HepG2 (cell line): Measurements from ENCODE around the gene ESPN. TPM values are rescaled to one million over a fixed set of nuclear protein-coding genes. Genes with fewer than 3 reads are reported as not detected.

Source experiments
- GTF3A ChIP-seq: sonication (generic); formaldehyde crosslinking; conservative IDR thresholded peaks from 2 replicates; pipeline ENCODE4 v1.4.0; 2020; ENCODE audit warnings: mild to moderate bottlenecking, missing genetic modification reagents
- IKZF5 ChIP-seq: IDR thresholded peaks from 2 replicates; pipeline ENCODE4 v1.6.1; 2018; ENCODE audit warnings: missing genetic modification reagents, mild to moderate bottlenecking, missing compliant biosample characterization
- ONECUT2 ChIP-seq: sonication (generic); formaldehyde crosslinking; IDR thresholded peaks from 2 replicates; pipeline ENCODE4 v1.4.0; 2020; ENCODE audit warnings: missing genetic modification reagents
- POLR2AphosphoS5 ChIP-seq: IDR thresholded peaks from 2 replicates; pipeline ENCODE4 v1.6.1; 2012; ENCODE audit warnings: low read depth, low read length
- SAFB2 ChIP-seq: sonication (generic); formaldehyde crosslinking; IDR thresholded peaks from 2 replicates; pipeline ENCODE4 v1.5.1; 2020; ENCODE audit warnings: missing genetic modification reagents, low read depth, mild to moderate bottlenecking, borderline replicate concordance
- SNAPC4 ChIP-seq: sonication (generic); formaldehyde crosslinking; IDR thresholded peaks from 2 replicates; pipeline ENCODE4 v1.4.0; 2020; ENCODE audit warnings: mild to moderate bottlenecking, missing genetic modification reagents
- SP4 ChIP-seq: sonication (generic); formaldehyde crosslinking; IDR thresholded peaks from 2 replicates; pipeline ENCODE4 v1.8.1; 2023; ENCODE audit warnings: mild to moderate bottlenecking, missing genetic modification reagents
- TAF1 ChIP-seq: sonication (generic); formaldehyde crosslinking; IDR thresholded peaks from 2 replicates; pipeline ENCODE4 v1.4.0; 2020; ENCODE audit warnings: missing genetic modification reagents
- ZBTB3 ChIP-seq: sonication (generic); formaldehyde crosslinking; IDR thresholded peaks from 2 replicates; pipeline ENCODE4 v1.4.0; 2020; ENCODE audit warnings: low read depth, mild to moderate bottlenecking, moderate library complexity, missing genetic modification reagents, borderline replicate concordance
- ZBTB40 ChIP-seq, 2 experiments: fragments of 450-650 bp in 1 of 2; sonication (generic) in 1 of 2; formaldehyde crosslinking in 1 of 2; IDR thresholded peaks; 2 replicates each; pipeline versions ENCODE4 v1.6.1 to v1.8.0; 2016 to 2022; ENCODE audit warnings: antibody characterized with exemption in 1 of 2, mild to moderate bottlenecking in 1 of 2, missing genetic modification reagents in 1 of 2
- ZNF484 ChIP-seq: sonication (generic); formaldehyde crosslinking; IDR thresholded peaks from 2 replicates; pipeline ENCODE4 v1.5.1; 2020; ENCODE audit warnings: mild to moderate bottlenecking, low read depth, missing genetic modification reagents, borderline replicate concordance
- ZNF501 ChIP-seq: sonication (generic); formaldehyde crosslinking; IDR thresholded peaks from 2 replicates; pipeline ENCODE4 v1.5.1; 2020; ENCODE audit warnings: mild to moderate bottlenecking, moderate library complexity, missing genetic modification reagents
- ZNF577 ChIP-seq: sonication (generic); formaldehyde crosslinking; IDR thresholded peaks from 2 replicates; pipeline ENCODE4 v1.4.0; 2020; ENCODE audit warnings: mild to moderate bottlenecking, low read depth, missing genetic modification reagents, borderline replicate concordance
- ZNF749 ChIP-seq: sonication (generic); formaldehyde crosslinking; IDR thresholded peaks from 2 replicates; pipeline ENCODE4 v1.8.0; 2022; ENCODE audit warnings: mild to moderate bottlenecking, missing genetic modification reagents, moderate library complexity, borderline replicate concordance
- polyA plus RNA-seq, 8 experiments: library from polyadenylated mRNA; depleted of rRNA in 3 of 8; stranded (reverse) in 7 of 8; unstranded in 1 of 8; fragments of >200 nt; fragmentation: Illumina TruSeq in 4 of 8; extraction: Trizol in 4 of 8; gene quantifications; 2 replicates each; pipeline versions ENCODE4 v1.2.1 to v1.2.3, GENCODE V29; 2011 to 2016; ENCODE audit warnings: low read depth in 4 of 8, missing spikeins in 1 of 8, mixed read lengths in 1 of 8; ENCODE audit not compliant: insufficient read depth in 1 of 8
- total RNA-seq, 5 experiments: library from RNA; depleted of rRNA; stranded (reverse); fragments of >200 nt; fragmentation: Illumina TruSeq; extraction: Trizol; gene quantifications; 2 replicates each; pipeline ENCODE4 v1.2.3, GENCODE V29; 2016; ENCODE audit warnings: low read depth in 1 of 5

ESPN gene
- total and polyA plus RNA-seq, 2 of the 13 experiments (the other 11 are each of a cell fraction or from before 2014, with no cell fraction given) = 48.6 to 54.2 TPM

- TF ChIP-seq ZBTB40 (IDR thresholded peaks at IDR 0.05) = no peak
- TF ChIP-seq ZBTB40 (CRISPR knock-in tag; IDR thresholded peaks at IDR 0.05) = no peak
- no peak for TF ChIP-seq IKZF5 (CRISPR knock-in tag)
- peak; percentile 79 for TF ChIP-seq TAF1
- no peak for TF ChIP-seq ZBTB3 (CRISPR knock-in tag)
- TF ChIP-seq ZNF484 (CRISPR knock-in tag) = no peak
- TF ChIP-seq ZNF577 (CRISPR knock-in tag) = no peak
- 0 out of 2 replicates have a peak, but pooled peaks have one; percentile 39 for TF ChIP-seq ZNF749
- TF ChIP-seq SP4 (CRISPR knock-in tag) = no peak
- no peak for TF ChIP-seq ZNF501 (CRISPR knock-in tag)
- no peak for TF ChIP-seq GTF3A (CRISPR knock-in tag)
- TF ChIP-seq POLR2AphosphoS5 = peak; percentile 9; the same call in 1 of the 2 replicates
- no peak for TF ChIP-seq SNAPC4 (CRISPR knock-in tag)
- no peak for TF ChIP-seq SAFB2 (CRISPR knock-in tag)
- TF ChIP-seq ONECUT2 (CRISPR knock-in tag) = no peak
These were observed 31.7 kb upstream of the ESPN start (continued) for GRCh38 chr1:6392809-6393399.
